MCF 10A (cell line): ENCODE measurements around the gene RAC3. TPM values are rescaled to one million over a fixed set of nuclear protein-coding genes. Genes with fewer than 3 reads are reported as not detected.

Experiments
- BruUV-seq: library from RNA; stranded (reverse); fragments of 400-500 nt; replicated peaks from 2 replicates; lab custom pipeline; 2021; lab: Mats Ljungman, UMichigan
- CTCF ChIA-PET: fragments of 300-600 bp; sonication (Branson Sonifier 250); formaldehyde crosslinking; extraction: SDS; loops from one replicate; lab custom pipeline; 2021; ENCODE audit warnings: antibody characterized with exemption, inconsistent platforms; lab: Yijun Ruan, JAX
- POLR2A ChIA-PET: fragments of 300-600, 350-650 bp; sonication (Branson Sonifier 250); formaldehyde crosslinking; extraction: SDS; loops from one replicate; lab custom pipeline; 2020; ENCODE audit warnings: antibody characterized with exemption, inconsistent platforms; lab: Yijun Ruan, JAX
- DNase-seq: peaks from one replicate; pipeline ENCODE4 v3.0.0-alpha.2; 2018; ENCODE audit not compliant: unreplicated experiment
- H3K27ac Mint-ChIP-seq: one replicate; pipeline ENCODE4 v1.8.0; 2022; ENCODE audit warnings: mild to moderate bottlenecking, low read depth, mixed read lengths; ENCODE audit not compliant: unreplicated experiment
- H3K27me3 Mint-ChIP-seq: one replicate; pipeline ENCODE4 v1.8.0; 2022; ENCODE audit warnings: mixed read lengths; ENCODE audit not compliant: insufficient read depth, unreplicated experiment
- H3K36me3 Mint-ChIP-seq: one replicate; pipeline ENCODE4 v1.8.0; 2022; ENCODE audit warnings: mild to moderate bottlenecking, moderate library complexity, mixed read lengths; ENCODE audit not compliant: insufficient read depth, unreplicated experiment
- H3K4me1 Mint-ChIP-seq: one replicate; pipeline ENCODE4 v1.8.0; 2022; ENCODE audit warnings: mixed read lengths; ENCODE audit not compliant: insufficient read depth, unreplicated experiment
- H3K4me3 Mint-ChIP-seq: one replicate; pipeline ENCODE4 v1.8.0; 2022; ENCODE audit warnings: mild to moderate bottlenecking, moderate library complexity, mixed read lengths; ENCODE audit not compliant: unreplicated experiment
- H3K9me3 Mint-ChIP-seq: one replicate; pipeline ENCODE4 v1.8.0; 2022; ENCODE audit warnings: mixed read lengths; ENCODE audit not compliant: unreplicated experiment
- intact Hi-C: fragments of 100-400 bp; cut with micrococcal nuclease; formaldehyde crosslinking; loops from 2 replicates; pipeline ENCODE4 v1.14.1; 2022
- total RNA-seq: library from RNA; stranded (reverse); gene quantifications from 2 replicates; pipeline ENCODE4 v1.2.3, GENCODE V29; 2022
- TF ChIP-seq, protein P1 (sequence below): fragments of 200-600 bp; IDR thresholded peaks from one replicate; pipeline ENCODE4 v1.8.0; 2022; ENCODE audit warnings: antibody characterized with exemption, mild to moderate bottlenecking; ENCODE audit not compliant: unreplicated experiment

Gene RAC3
- total RNA-seq, 1 experiment from 2014 or later = 9.7 TPM

DNA sequence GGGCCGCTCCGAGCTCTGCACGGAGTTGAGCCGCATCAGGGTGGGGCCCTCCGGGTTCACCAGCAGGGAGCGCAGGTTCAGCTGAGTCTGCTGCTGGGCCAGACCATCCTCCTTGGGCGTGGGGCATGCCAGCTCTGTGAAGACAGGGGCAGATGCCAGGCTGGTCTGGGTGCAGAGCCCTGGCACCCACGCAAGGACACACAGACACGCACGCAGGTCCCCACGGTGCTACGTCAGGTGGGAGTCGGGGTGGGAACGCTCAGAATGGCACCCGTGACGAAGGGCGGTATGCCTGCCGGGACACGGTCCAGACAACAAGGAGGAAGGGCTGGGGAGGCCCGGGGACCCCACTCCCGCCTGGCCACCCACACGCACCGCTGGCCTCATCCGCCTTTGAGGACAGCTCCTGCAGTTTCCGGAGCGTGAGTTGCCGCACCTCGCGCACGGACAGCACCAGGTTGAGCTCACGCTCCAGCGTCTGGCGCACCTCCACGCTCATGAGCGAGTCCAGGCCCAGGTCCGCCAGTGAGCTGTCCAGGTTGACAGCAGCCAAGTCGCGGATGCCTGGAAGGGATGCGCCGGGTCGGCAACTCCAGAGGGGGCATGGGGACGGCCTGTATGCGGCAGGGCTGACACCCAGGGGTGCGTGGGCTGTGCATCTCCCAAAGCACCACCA lies 49.4 kb downstream of the RAC3 start:
- TF ChIP-seq, protein P1, sequence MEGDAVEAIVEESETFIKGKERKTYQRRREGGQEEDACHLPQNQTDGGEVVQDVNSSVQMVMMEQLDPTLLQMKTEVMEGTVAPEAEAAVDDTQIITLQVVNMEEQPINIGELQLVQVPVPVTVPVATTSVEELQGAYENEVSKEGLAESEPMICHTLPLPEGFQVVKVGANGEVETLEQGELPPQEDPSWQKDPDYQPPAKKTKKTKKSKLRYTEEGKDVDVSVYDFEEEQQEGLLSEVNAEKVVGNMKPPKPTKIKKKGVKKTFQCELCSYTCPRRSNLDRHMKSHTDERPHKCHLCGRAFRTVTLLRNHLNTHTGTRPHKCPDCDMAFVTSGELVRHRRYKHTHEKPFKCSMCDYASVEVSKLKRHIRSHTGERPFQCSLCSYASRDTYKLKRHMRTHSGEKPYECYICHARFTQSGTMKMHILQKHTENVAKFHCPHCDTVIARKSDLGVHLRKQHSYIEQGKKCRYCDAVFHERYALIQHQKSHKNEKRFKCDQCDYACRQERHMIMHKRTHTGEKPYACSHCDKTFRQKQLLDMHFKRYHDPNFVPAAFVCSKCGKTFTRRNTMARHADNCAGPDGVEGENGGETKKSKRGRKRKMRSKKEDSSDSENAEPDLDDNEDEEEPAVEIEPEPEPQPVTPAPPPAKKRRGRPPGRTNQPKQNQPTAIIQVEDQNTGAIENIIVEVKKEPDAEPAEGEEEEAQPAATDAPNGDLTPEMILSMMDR = no peak
- ChIA-PET CTCF (interaction anchor here (1.2 kb wide), 1 partner anchor 25 kb away, joined by 3 read pairs; no protein-coding TSS in a partner anchor), POLR2A (interaction anchor here (1.0 to 1.8 kb wide), 2 partner anchors 8 to 53 kb away, joined by 3 to 6 read pairs; no protein-coding TSS in a partner anchor)
- Mint-ChIP-seq H3K4me3 (no peak overlapping the region), H3K27me3 (no peaks in the 10 kb centered on the region), H3K4me1 (no peaks in the 10 kb centered on the region), H3K9me3 (no peaks in the 10 kb centered on the region), H3K36me3 (peaks cover 92% of the 10 kb centered on the region), H3K27ac (no peak overlapping the region)
- intact Hi-C loops = no loop called here
- no peak for DNase-seq
- no TSS peak for BruUV-seq

DNA sequence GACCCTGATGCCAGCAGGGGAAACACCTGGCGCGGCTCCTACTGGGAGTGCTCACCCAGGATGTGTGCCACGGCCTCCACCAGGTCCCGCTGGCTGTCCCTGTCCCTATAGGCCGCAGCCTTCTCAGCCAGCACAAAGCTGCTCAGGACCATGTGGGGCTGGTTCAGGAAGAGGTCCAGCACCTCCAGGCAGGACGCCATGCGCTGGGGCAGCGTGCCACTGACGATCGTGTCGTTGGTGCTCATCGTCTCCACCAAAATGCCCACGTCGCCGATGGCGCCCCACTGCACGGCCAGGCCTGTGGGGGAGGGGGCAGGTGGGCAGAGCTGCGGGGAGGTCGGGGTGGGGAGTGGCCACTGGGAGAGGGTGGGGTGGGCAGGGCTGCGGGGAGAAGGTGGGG lies 50.1 kb downstream of the RAC3 start:
- BruUV-seq = no TSS peak
- POLR2A ChIA-PET = interaction anchor here (1.0 kb wide), 1 partner anchor 53 kb away, joined by 3 read pairs; no protein-coding TSS in a partner anchor
- TF ChIP-seq, protein P1 = no peak
- Mint-ChIP-seq H3K27me3 (no peaks in the 10 kb centered on the region), H3K4me3 (no peak overlapping the region), H3K36me3 (peaks cover 87% of the 10 kb centered on the region), H3K4me1 (no peaks in the 10 kb centered on the region), H3K9me3 (no peaks in the 10 kb centered on the region), H3K27ac (no peak overlapping the region)
- CTCF ChIA-PET = no interaction called here
- intact Hi-C loops = no loop called here
- DNase-seq = no peak

DNA sequence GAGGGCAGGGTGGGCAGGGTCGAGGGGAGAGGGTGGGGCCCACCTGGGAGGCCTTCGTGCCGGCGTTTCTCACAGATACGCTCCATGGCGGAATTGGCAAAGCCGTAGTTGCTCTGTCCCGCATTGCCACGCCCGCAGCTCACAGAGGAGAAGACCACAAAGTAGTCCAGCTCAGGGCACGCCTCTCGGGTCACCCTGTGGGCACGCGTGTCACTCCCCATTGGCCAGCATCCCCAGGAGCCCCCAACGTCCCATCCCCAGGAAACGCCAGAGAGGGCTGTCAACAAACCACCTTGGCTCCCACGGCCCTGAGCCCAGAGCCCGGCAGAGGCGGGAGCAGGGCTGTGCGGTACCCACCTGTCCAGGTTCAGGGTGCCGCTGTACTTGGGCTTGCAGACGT lies 50.5 kb downstream of the RAC3 start:
- no TSS peak for BruUV-seq
- Mint-ChIP-seq H3K27ac (no peak overlapping the region), H3K36me3 (peaks cover 87% of the 10 kb centered on the region), H3K4me1 (no peaks in the 10 kb centered on the region), H3K9me3 (no peaks in the 10 kb centered on the region), H3K27me3 (no peaks in the 10 kb centered on the region), H3K4me3 (no peak overlapping the region)
- CTCF ChIA-PET = no interaction called here
- TF ChIP-seq, protein P1 = no peak
- no peak for DNase-seq
- POLR2A ChIA-PET = no interaction called here
- intact Hi-C loops = no loop called here

DNA sequence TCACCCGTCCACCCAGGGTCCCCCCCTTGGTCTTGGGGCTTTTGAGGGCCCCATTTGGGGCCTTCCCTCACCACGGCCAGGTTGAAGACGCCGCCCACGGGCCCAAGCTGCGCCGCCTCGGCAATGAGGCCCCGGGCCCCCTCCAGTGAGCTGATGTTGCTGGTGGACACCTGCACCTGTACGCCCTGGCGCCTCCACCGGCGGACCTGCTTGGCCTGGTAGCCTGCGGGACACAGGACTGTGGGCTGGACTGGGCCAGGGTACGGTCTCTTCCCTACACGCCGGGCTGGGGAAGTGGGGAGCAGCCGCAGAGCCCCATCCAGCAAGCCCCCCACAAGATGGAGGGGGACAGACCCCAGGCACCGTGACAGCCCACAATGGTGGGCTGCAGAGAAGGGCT lies 51.0 kb downstream of the RAC3 start:
- ChIA-PET CTCF (no interaction called here), POLR2A (no interaction called here)
- peaks cover 89% of the 10 kb centered on the region for H3K36me3 Mint-ChIP-seq
- no peak overlapping the region for H3K27ac Mint-ChIP-seq
- TF ChIP-seq, protein P1 = no peak
- H3K27me3 Mint-ChIP-seq = no peaks in the 10 kb centered on the region
- H3K4me1 Mint-ChIP-seq = no peaks in the 10 kb centered on the region
- H3K4me3 Mint-ChIP-seq = no peak overlapping the region
- intact Hi-C loops = no loop called here
- BruUV-seq = no TSS peak
- no peaks in the 10 kb centered on the region for H3K9me3 Mint-ChIP-seq
- DNase-seq = no peak
